ENCODE data around the gene CNTN4. TPM values are rescaled to one million over a fixed set of nuclear protein-coding genes. Genes with fewer than 3 reads are reported as not detected.

CNTN4 gene
- total and polyA plus RNA-seq, 2 experiments from 2014 or later = 0.91 to 4.0 TPM

DNA sequence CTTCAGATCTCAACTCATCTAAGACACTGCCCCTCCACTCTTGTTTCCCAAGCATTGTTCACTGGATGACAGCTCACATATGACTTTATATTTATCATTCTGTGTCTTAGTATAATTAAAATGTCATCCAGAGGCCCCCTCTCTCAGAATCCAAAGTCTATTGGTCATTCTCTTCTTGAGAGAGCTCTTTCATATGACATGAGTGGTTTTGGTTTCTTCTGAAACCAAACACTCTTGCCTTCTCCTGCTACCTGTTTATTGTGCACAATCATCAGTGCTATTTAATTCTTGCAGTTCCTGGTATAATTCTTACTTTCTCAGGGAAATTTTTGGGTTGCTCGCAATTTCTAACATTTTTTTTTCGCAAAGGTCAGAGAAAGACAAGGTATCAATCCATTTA lies 762.0 kb downstream of the CNTN4 start:
- peaks cover 44% of the 10 kb centered on the region for H3K36me3 Mint-ChIP-seq (ENCODE audit: low read depth)
- TF ChIP-seq JUNB (IDR thresholded peaks at IDR 0.05; ENCODE audit: unreplicated experiment) (no peak), ETS1 (IDR thresholded peaks at IDR 0.05) (no peak), ZNF114 (CRISPR knock-in tag; IDR thresholded peaks at IDR 0.05) (no peak), STAT1 (IDR thresholded peaks at IDR 0.05; ENCODE audit: unreplicated experiment) (no peak), ZNF331 (CRISPR knock-in tag; IDR thresholded peaks at IDR 0.05; ENCODE audit: low read depth) (no peak), EZH2 (IDR thresholded peaks at IDR 0.05; ENCODE audit: low read depth, unreplicated experiment) (no peak), REST (IDR thresholded peaks at IDR 0.05; ENCODE audit: unreplicated experiment) (no peak), CREB1 (CRISPR knock-in tag; IDR thresholded peaks at IDR 0.05; ENCODE audit: low read depth) (no peak), EZH2phosphoT487 (IDR thresholded peaks at IDR 0.05; ENCODE audit: unreplicated experiment) (no peak), CTCF (conservative IDR thresholded peaks at IDR 0.05; ENCODE audit: low read depth in 2 of 2) (no peak), ZNF462 (CRISPR knock-in tag; IDR thresholded peaks at IDR 0.05) (no peak), NANOG (IDR thresholded peaks at IDR 0.05; ENCODE audit: borderline replicate concordance) (no peak), POLR2AphosphoS5 (IDR thresholded peaks at IDR 0.05; ENCODE audit: low read depth) (no peak)
- H3K79me2 ChIP-seq (replicated peaks; ENCODE audit: insufficient read depth) = no peaks in the 10 kb centered on the region
- no peaks in the 10 kb centered on the region for H3K4me1 Mint-ChIP-seq
- H2AFZ ChIP-seq = no peak overlapping the region
- no peak overlapping the region for H3K4me2 ChIP-seq
- peaks cover 2% of the 10 kb centered on the region for H3K27me3 Mint-ChIP-seq (ENCODE audit: insufficient read depth, low read depth, poor library complexity)
- H4K20me1 ChIP-seq (replicated peaks; ENCODE audit: insufficient read depth) = no peaks in the 10 kb centered on the region
- H3K27ac ChIP-seq (ENCODE audit: low read depth) = no peak overlapping the region
- no peaks in the 10 kb centered on the region for H3F3A ChIP-seq (replicated peaks; ENCODE audit: low read depth)
- no peaks in the 10 kb centered on the region for H3K4me1 ChIP-seq (ENCODE audit: insufficient read depth)
- H3K9me2 ChIP-seq (ENCODE audit: insufficient read depth) = no peaks in the 10 kb centered on the region
- H3K4me3 ChIP-seq = no peak overlapping the region
- peaks cover 95% of the 10 kb centered on the region for H3K9me3 Mint-ChIP-seq
- no peak overlapping the region for H3K4me3 Mint-ChIP-seq
- DNase-seq (ENCODE audit: low spot score) (no peak), ATAC-seq (no peak)
- H3K27me3 ChIP-seq (ENCODE audit: insufficient read depth) = no peaks in the 10 kb centered on the region
- H3K36me3 ChIP-seq (ENCODE audit: insufficient read depth) = no peaks in the 10 kb centered on the region
- no peak overlapping the region for H3K27ac Mint-ChIP-seq

Measured in GM23338 (cell line).